ENCODE measurements around the gene TENM3.

TENM3 gene

GRCh38 chr4:182465114-182465513, 221.9 kb downstream of the TENM3 start:
- no peak overlapping the region for H3K4me3 ChIP-seq (ENCODE audit: control insufficient read depth, low read depth, low read length)
- DNase-seq (ENCODE audit: low read depth) = no peak
- no peak for TF ChIP-seq CTCF (conservative IDR thresholded peaks at IDR 0.05; ENCODE audit: control insufficient read depth, insufficient read depth, low read depth, low read length)

- DNase-seq (ENCODE audit: low read depth) = no peak
- no peak overlapping the region for H3K4me3 ChIP-seq (ENCODE audit: control insufficient read depth, low read depth, low read length)
- no peak for TF ChIP-seq CTCF (conservative IDR thresholded peaks at IDR 0.05; ENCODE audit: control insufficient read depth, insufficient read depth, low read depth, low read length)
Observed at GRCh38 chr4:182465979-182466378, 222.8 kb downstream of the TENM3 start.

- TF ChIP-seq CTCF (conservative IDR thresholded peaks at IDR 0.05; ENCODE audit: control insufficient read depth, insufficient read depth, low read depth, low read length) = no peak
- no peak overlapping the region for H3K4me3 ChIP-seq (ENCODE audit: control insufficient read depth, low read depth, low read length)
- DNase-seq (ENCODE audit: low read depth) = no peak
Observed at GRCh38 chr4:182470215-182470614, 227.0 kb downstream of the TENM3 start.

- no peak overlapping the region for H3K4me3 ChIP-seq (ENCODE audit: control insufficient read depth, low read depth, low read length)
- TF ChIP-seq CTCF (conservative IDR thresholded peaks at IDR 0.05; ENCODE audit: control insufficient read depth, insufficient read depth, low read depth, low read length) = no peak
- DNase-seq (ENCODE audit: low read depth) = no peak
Observed at GRCh38 chr4:182475539-182475938, 232.3 kb downstream of the TENM3 start.

- H3K4me3 ChIP-seq (ENCODE audit: control insufficient read depth, low read depth, low read length) = no peak overlapping the region
- peak; percentile 55 for DNase-seq (ENCODE audit: low read depth)
- TF ChIP-seq CTCF (conservative IDR thresholded peaks at IDR 0.05; ENCODE audit: control insufficient read depth, insufficient read depth, low read depth, low read length) = peak; percentile 59
Observed at GRCh38 chr4:182478475-182478874, 235.3 kb downstream of the TENM3 start.

GRCh38 chr4:182483685-182484084, 240.5 kb downstream of the TENM3 start:
- H3K4me3 ChIP-seq (ENCODE audit: control insufficient read depth, low read depth, low read length) = no peak overlapping the region
- TF ChIP-seq CTCF (conservative IDR thresholded peaks at IDR 0.05; ENCODE audit: control insufficient read depth, insufficient read depth, low read depth, low read length) = no peak
- DNase-seq (ENCODE audit: low read depth) = no peak

- no peak for TF ChIP-seq CTCF (conservative IDR thresholded peaks at IDR 0.05; ENCODE audit: control insufficient read depth, insufficient read depth, low read depth, low read length)
- DNase-seq (ENCODE audit: low read depth) = peak; percentile 43
- no peak overlapping the region for H3K4me3 ChIP-seq (ENCODE audit: control insufficient read depth, low read depth, low read length)
Observed at GRCh38 chr4:182486881-182487280, 243.7 kb downstream of the TENM3 start.

Measured in fibroblast of mammary gland (primary cell).